Rectal smooth muscle tissue (tissue), 1 donor: ENCODE data around the gene AKR7A3.
"Not testable (repeated sequence)": the region's sequence is repeated elsewhere in the genome, so short reads cannot be mapped to it uniquely, and the experiment has no call there.

Source experiments
- H3K27ac ChIP-seq: one replicate; pipeline ENCODE4 v1.7.0; 2013; ENCODE audit warnings: low read depth, low read length, inconsistent platforms
- H3K27me3 ChIP-seq: one replicate; pipeline ENCODE4 v1.7.0; 2013; ENCODE audit warnings: low read length; ENCODE audit not compliant: control insufficient read depth, insufficient read depth
- H3K36me3 ChIP-seq: one replicate; pipeline ENCODE4 v1.7.0; 2013; ENCODE audit warnings: low read length; ENCODE audit not compliant: control insufficient read depth, insufficient read depth
- H3K4me1 ChIP-seq: one replicate; pipeline ENCODE4 v1.7.0; 2013; ENCODE audit warnings: low read length; ENCODE audit not compliant: control insufficient read depth, insufficient read depth
- H3K4me3 ChIP-seq: one replicate; pipeline ENCODE4 v1.7.0; 2013; ENCODE audit warnings: low read length
- H3K9ac ChIP-seq: one replicate; pipeline ENCODE4 v1.7.0; 2013; ENCODE audit warnings: low read length

The AKR7A3 gene

GRCh38 chr1:19288324-19289241 lies at the start of gene AKR7A3:
Gene AKR7A3, minus strand, starts transcription at chr1:19288770. Its CDS starts 61 bp downstream, at chr1:19288709.
- peak within 1 kb of the TSS; percentile 73 for H3K4me3 ChIP-seq
- H3K36me3 ChIP-seq, H3K27me3 ChIP-seq, H3K4me1 ChIP-seq, H3K9ac ChIP-seq, H3K27ac ChIP-seq: not testable (repeated sequence)

GRCh38 chr1:19338323-19338762 lies 49.8 kb upstream of the AKR7A3 start:
- H3K4me3 ChIP-seq = no peak overlapping the region
- no peaks in the 10 kb centered on the region for H3K27me3 ChIP-seq
- no peaks in the 10 kb centered on the region for H3K4me1 ChIP-seq
- H3K27ac ChIP-seq = no peak overlapping the region
- no peak overlapping the region for H3K9ac ChIP-seq
- peaks cover 16% of the 10 kb centered on the region for H3K36me3 ChIP-seq

GRCh38 chr1:19337289-19337688 lies 48.7 kb upstream of the AKR7A3 start:
- Histone ChIP-seq H3K4me3 (no peak overlapping the region), H3K36me3 (peaks cover 9% of the 10 kb centered on the region), H3K9ac (no peak overlapping the region), H3K4me1 (no peaks in the 10 kb centered on the region), H3K27me3 (no peaks in the 10 kb centered on the region), H3K27ac (no peak overlapping the region)

GRCh38 chr1:19336543-19336942 lies 48.0 kb upstream of the AKR7A3 start:
- Histone ChIP-seq H3K27me3 (no peaks in the 10 kb centered on the region), H3K36me3 (peaks cover 9% of the 10 kb centered on the region), H3K4me1 (no peaks in the 10 kb centered on the region), H3K4me3 (no peak overlapping the region), H3K27ac (no peak overlapping the region), H3K9ac (no peak overlapping the region)

GRCh38 chr1:19333587-19334354 lies 45.2 kb upstream of the AKR7A3 start:
- Histone ChIP-seq H3K36me3 (peaks cover 5% of the 10 kb centered on the region), H3K4me1 (no peaks in the 10 kb centered on the region), H3K4me3 (no peak overlapping the region), H3K27me3 (no peaks in the 10 kb centered on the region), H3K27ac (no peak overlapping the region), H3K9ac (no peak overlapping the region)

GRCh38 chr1:19332832-19333231 lies 44.3 kb upstream of the AKR7A3 start:
- peaks cover 3% of the 10 kb centered on the region for H3K36me3 ChIP-seq
- H3K9ac ChIP-seq = no peak overlapping the region
- no peak overlapping the region for H3K27ac ChIP-seq
- H3K27me3 ChIP-seq = no peaks in the 10 kb centered on the region
- H3K4me1 ChIP-seq = no peaks in the 10 kb centered on the region
- H3K4me3 ChIP-seq = no peak overlapping the region

- Histone ChIP-seq H3K9ac (no peak overlapping the region), H3K27me3 (no peaks in the 10 kb centered on the region), H3K27ac (no peak overlapping the region), H3K4me1 (no peaks in the 10 kb centered on the region), H3K4me3 (no peak overlapping the region), H3K36me3 (peaks cover 15% of the 10 kb centered on the region)
Observed at GRCh38 chr1:19331262-19331878, 42.8 kb upstream of the AKR7A3 start.

GRCh38 chr1:19330449-19331135 lies 42.0 kb upstream of the AKR7A3 start:
- Histone ChIP-seq H3K36me3 (peaks cover 21% of the 10 kb centered on the region), H3K27ac (no peak overlapping the region), H3K4me1 (no peaks in the 10 kb centered on the region), H3K27me3 (no peaks in the 10 kb centered on the region), H3K9ac (no peak overlapping the region), H3K4me3 (no peak overlapping the region)

- no peak overlapping the region for H3K4me3 ChIP-seq
- no peak overlapping the region for H3K9ac ChIP-seq
- H3K4me1 ChIP-seq = no peaks in the 10 kb centered on the region
- H3K27me3 ChIP-seq = no peaks in the 10 kb centered on the region
- no peak overlapping the region for H3K27ac ChIP-seq
- H3K36me3 ChIP-seq = peaks cover 25% of the 10 kb centered on the region
Observed at GRCh38 chr1:19329611-19330010, 41.0 kb upstream of the AKR7A3 start.

GRCh38 chr1:19329188-19329587 lies 40.6 kb upstream of the AKR7A3 start:
- Histone ChIP-seq H3K4me1 (no peaks in the 10 kb centered on the region), H3K36me3 (peaks cover 27% of the 10 kb centered on the region), H3K9ac (no peak overlapping the region), H3K27ac (no peak overlapping the region), H3K4me3 (no peak overlapping the region), H3K27me3 (no peaks in the 10 kb centered on the region)

GRCh38 chr1:19328486-19328885 lies 39.9 kb upstream of the AKR7A3 start:
- Histone ChIP-seq H3K9ac (no peak overlapping the region), H3K27ac (no peak overlapping the region), H3K36me3 (peaks cover 27% of the 10 kb centered on the region), H3K4me3 (no peak overlapping the region), H3K4me1 (no peaks in the 10 kb centered on the region), H3K27me3 (no peaks in the 10 kb centered on the region)

GRCh38 chr1:19327736-19328135 lies 39.2 kb upstream of the AKR7A3 start:
- Histone ChIP-seq H3K36me3 (peaks cover 27% of the 10 kb centered on the region), H3K4me3 (no peak overlapping the region), H3K27ac (no peak overlapping the region), H3K27me3 (no peaks in the 10 kb centered on the region), H3K4me1 (no peaks in the 10 kb centered on the region), H3K9ac (no peak overlapping the region)
